Subcutaneous adipose tissue (tissue), 4 donors: Measurements from ENCODE around the gene DTX4. TPM values are rescaled to one million over a fixed set of nuclear protein-coding genes. Genes with fewer than 3 reads are reported as not detected.

Experiments
- CTCF ChIP-seq: fragments of 450-650 bp; IDR thresholded peaks from one replicate; pipeline ENCODE4 v1.5.1; 2016; ENCODE audit warnings: low read depth, mild to moderate bottlenecking, control low read depth, antibody characterized with exemption, moderate library complexity
- total RNA-seq, 4 donors: library from RNA; depleted of rRNA; stranded (reverse); fragments of >200 nt; gene quantifications; one replicate each; pipeline ENCODE4 v1.1.0, GENCODE V29; 2016

Gene DTX4
- total RNA-seq, 4 donors from 2014 or later: 7.9 to 30.6 (median 21.1) TPM

GRCh38 chr11:59193587-59194130 lies 21.7 kb downstream of the DTX4 start:
- TF ChIP-seq CTCF: no peak

- no peak for TF ChIP-seq CTCF
Observed at GRCh38 chr11:59195586-59195985, 23.7 kb downstream of the DTX4 start.

GRCh38 chr11:59196777-59197176 lies 24.8 kb downstream of the DTX4 start:
- no peak for TF ChIP-seq CTCF

GRCh38 chr11:59197991-59198390 lies 26.1 kb downstream of the DTX4 start:
- no peak for TF ChIP-seq CTCF

DNA sequence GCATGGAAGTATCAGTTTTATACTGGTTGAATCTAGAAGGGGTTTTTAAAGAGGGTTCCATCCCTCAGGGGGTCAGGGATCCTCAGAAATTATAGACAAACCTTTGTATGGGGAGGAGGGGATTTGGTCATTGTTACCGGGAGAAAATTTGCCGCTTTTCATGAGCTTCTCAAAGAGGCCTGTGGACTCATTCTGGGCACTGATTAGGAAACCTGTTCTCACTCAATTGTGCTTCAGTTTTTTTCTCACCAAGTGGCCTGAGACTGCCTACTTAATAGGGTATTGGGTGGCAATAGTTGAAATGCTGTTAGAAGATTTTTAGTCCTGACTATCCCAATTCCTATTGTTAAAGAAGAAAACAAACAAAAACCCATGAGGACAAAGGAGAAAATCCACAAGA lies 26.8 kb downstream of the DTX4 start:
- TF ChIP-seq CTCF: no peak

DNA sequence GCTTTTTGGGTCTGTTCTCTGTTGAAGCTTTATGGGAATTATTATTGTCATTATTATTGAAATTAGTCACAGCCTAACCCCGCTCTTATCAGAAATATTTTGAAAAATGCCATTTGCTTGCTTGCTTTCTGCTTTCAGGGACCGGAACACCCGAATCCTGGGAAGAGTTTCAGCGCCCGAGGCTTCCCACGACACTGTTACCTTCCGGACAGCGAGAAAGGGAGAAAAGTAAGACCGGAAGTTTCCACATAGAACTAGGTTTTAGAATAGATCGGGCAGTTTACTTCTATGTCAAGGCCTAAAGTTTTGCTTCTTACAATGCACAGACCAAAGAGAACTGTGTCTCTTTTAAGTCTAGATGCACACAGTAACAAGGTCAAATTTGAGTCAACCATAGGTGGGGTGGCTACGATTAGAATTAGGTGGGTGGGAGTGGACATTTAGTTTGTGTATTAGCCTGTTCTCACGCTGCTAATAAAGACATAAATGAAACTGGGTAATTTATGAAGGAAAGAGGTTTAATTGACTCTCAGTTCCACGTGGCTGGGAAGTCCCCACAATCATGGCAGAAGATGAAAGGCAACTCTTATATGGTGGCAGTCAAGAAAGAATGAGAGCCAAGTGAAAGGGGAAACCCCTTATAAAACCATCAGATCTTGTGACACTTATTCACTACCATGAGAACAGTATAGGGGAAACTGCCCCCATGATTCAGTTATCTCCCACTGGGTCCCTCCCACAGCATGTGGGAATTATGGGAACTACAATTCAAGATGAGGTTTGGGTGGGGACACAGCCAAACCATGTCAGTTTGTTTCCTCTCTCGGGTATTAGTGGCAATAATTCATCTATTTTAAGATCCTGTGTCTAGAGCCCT lies 27.9 kb downstream of the DTX4 start:
- TF ChIP-seq CTCF: no peak

DNA sequence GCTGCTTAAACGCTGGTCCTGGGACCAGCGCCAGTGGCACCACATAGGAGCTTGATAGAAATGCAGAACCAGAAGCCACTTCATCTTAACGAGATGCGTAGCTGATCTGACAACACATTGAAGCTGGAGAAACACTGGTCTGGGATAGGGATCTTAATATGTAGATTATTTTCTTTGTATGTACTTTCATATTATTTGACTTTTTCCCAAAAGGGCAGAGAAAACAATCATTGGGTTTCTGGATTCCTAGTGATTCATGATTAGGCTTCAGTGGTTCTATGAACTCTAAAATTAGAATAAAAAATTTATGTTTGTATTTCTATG lies 28.5 kb downstream of the DTX4 start:
- TF ChIP-seq CTCF: no peak
